ENCODE data around the gene PABPN1.

Gene PABPN1

DNA sequence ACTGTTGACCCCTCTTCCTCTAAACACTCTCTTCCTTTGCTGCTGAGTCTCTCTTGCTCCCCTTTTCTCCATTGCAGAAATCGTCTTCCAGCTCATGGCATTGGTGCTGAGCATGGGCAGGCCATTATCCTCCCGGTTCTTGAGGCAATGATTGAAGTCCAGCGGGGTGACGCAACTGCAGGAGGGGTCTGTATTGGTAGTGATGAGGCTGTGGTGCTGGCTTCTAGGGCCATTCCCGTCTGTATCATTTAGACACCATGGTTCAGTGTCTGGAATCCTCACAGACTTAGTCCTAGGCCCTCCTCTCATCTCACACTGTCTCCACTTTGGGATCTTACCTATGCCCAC is 32.1 kb downstream of the PABPN1 start:
- H3K4me3 ChIP-seq (ENCODE audit: low read depth, low read length): no peak overlapping the region
- TF ChIP-seq, protein P1, sequence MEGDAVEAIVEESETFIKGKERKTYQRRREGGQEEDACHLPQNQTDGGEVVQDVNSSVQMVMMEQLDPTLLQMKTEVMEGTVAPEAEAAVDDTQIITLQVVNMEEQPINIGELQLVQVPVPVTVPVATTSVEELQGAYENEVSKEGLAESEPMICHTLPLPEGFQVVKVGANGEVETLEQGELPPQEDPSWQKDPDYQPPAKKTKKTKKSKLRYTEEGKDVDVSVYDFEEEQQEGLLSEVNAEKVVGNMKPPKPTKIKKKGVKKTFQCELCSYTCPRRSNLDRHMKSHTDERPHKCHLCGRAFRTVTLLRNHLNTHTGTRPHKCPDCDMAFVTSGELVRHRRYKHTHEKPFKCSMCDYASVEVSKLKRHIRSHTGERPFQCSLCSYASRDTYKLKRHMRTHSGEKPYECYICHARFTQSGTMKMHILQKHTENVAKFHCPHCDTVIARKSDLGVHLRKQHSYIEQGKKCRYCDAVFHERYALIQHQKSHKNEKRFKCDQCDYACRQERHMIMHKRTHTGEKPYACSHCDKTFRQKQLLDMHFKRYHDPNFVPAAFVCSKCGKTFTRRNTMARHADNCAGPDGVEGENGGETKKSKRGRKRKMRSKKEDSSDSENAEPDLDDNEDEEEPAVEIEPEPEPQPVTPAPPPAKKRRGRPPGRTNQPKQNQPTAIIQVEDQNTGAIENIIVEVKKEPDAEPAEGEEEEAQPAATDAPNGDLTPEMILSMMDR (IDR thresholded peaks at IDR 0.05; ENCODE audit: borderline replicate concordance, insufficient read depth, low read depth, low read length): no peak

GRCh38 chr14:23354990-23355389 is 33.7 kb downstream of the PABPN1 start:
- H3K4me3 ChIP-seq (ENCODE audit: low read depth, low read length): no peak overlapping the region
- TF ChIP-seq, protein P1 (IDR thresholded peaks at IDR 0.05; ENCODE audit: borderline replicate concordance, insufficient read depth, low read depth, low read length): no peak

DNA sequence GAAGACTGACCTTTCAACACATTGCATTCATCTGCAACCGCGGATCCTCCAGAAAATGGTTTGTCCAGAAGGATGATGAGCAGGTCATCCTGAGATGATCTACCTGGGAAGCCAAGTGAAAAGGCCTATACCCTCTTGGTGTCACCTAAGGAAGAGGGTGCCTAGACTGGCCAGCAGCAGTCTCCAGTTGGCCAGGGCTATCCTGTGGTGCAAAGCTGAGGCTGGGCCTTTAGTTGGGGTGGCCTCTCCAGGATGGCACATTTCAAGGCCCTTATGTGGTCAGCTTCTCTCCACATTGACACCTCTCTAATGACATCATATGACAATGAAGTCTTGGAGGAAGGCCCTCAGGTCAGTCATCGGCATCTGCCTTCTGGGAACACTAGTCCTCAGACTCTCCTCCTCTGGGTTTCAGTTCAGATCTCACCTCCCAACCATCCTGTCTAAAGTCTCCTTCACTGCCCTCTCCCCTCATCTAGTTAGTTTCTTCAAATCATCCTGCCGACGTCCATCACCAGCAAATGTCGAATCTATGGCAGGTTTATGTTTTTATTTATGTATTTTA is 34.7 kb downstream of the PABPN1 start:
- TF ChIP-seq, protein P1 (IDR thresholded peaks at IDR 0.05; ENCODE audit: borderline replicate concordance, insufficient read depth, low read depth, low read length): no peak
- H3K4me3 ChIP-seq (ENCODE audit: low read depth, low read length): no peak overlapping the region

- TF ChIP-seq, protein P1 (IDR thresholded peaks at IDR 0.05; ENCODE audit: borderline replicate concordance, insufficient read depth, low read depth, low read length): no peak
Observed at GRCh38 chr14:23356662-23357061, 35.4 kb downstream of the PABPN1 start.

DNA sequence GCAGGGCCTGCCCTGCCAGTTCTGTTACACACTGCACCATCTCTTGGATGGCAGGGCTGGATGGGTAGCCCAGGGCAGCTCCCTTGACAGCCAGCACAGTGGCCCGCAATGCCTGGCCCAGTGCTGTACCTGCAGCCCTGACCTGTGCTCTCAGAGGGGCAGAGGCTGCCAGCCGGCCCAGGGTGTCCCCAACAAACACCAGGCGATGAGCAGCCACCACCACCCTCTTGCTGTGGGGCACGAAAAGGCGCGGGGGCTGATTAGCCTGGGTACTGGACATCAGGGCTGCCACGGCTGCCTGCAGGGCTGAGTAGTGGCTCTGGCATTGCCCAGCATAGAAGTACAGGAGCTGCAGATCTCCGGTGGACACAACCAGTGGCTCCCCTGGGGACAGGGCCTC is 36.0 kb downstream of the PABPN1 start:
- H3K4me3 ChIP-seq (ENCODE audit: low read depth, low read length): no peak overlapping the region
- TF ChIP-seq, protein P1 (IDR thresholded peaks at IDR 0.05; ENCODE audit: borderline replicate concordance, insufficient read depth, low read depth, low read length): no peak

More at GRCh38 chr14:23356662-23357061, 35.4 kb downstream of the PABPN1 start:
- no peak overlapping the region for H3K4me3 ChIP-seq (ENCODE audit: low read depth, low read length)

- TF ChIP-seq, protein P1 (IDR thresholded peaks at IDR 0.05; ENCODE audit: borderline replicate concordance, insufficient read depth, low read depth, low read length): no peak
- H3K4me3 ChIP-seq (ENCODE audit: low read depth, low read length): no peak overlapping the region
Observed at GRCh38 chr14:23358042-23358441, 36.8 kb downstream of the PABPN1 start.

GRCh38 chr14:23358553-23359166 is 37.4 kb downstream of the PABPN1 start:
- no peak overlapping the region for H3K4me3 ChIP-seq (ENCODE audit: low read depth, low read length)
- TF ChIP-seq, protein P1 (IDR thresholded peaks at IDR 0.05; ENCODE audit: borderline replicate concordance, insufficient read depth, low read depth, low read length): no peak

Measured in GM12875 (cell line).